SK-N-SH treated with all-trans-retinoic acid at 6 μM for 48 hours (cell line): Measurements from ENCODE around the gene JAKMIP1.

Source experiments
- ATAC-seq: fragments of 200-7000 bp; cut with Tn5 transposase; 3 replicates; pipeline ENCODE4 v1.9.1; 2020; ENCODE audit warnings: mild to moderate bottlenecking, moderate library complexity
- ARNTL ChIP-seq: fragments of 450-650 bp; formaldehyde crosslinking; IDR thresholded peaks from 2 replicates; pipeline ENCODE4 v1.5.0; 2020; ENCODE audit warnings: low read depth, mild to moderate bottlenecking, moderate library complexity, borderline replicate concordance
- BACH2 ChIP-seq: fragments of 250-450 bp; sonication (Bioruptor Pico); IDR thresholded peaks from 2 replicates; pipeline ENCODE4 v1.9.0; 2021; ENCODE audit warnings: mild to moderate bottlenecking, borderline replicate concordance
- CSDC2 ChIP-seq: fragments of 250-450 bp; sonication (Bioruptor Pico); IDR thresholded peaks from 2 replicates; pipeline ENCODE4 v1.5.0; 2020; ENCODE audit warnings: mild to moderate bottlenecking, moderate library complexity
- ESRRG ChIP-seq: fragments of 250-450 bp; sonication (Bioruptor Pico); IDR thresholded peaks from 2 replicates; pipeline ENCODE4 v1.6.1; 2021; ENCODE audit warnings: mild to moderate bottlenecking
- GLIS3 ChIP-seq: fragments of 250-450 bp; sonication (Bioruptor Pico); IDR thresholded peaks from 2 replicates; pipeline ENCODE4 v1.5.0; 2020; ENCODE audit warnings: mild to moderate bottlenecking, moderate library complexity
- ISL1 ChIP-seq: fragments of 250-450 bp; sonication (Bioruptor Pico); IDR thresholded peaks from 2 replicates; pipeline ENCODE4 v2.1.2; 2022; ENCODE audit warnings: mild to moderate bottlenecking, moderate library complexity
- OSR1 ChIP-seq: fragments of 250-450 bp; sonication (Bioruptor Pico); IDR thresholded peaks from 2 replicates; pipeline ENCODE4 v1.8.0; 2022; ENCODE audit warnings: moderate library complexity, mild to moderate bottlenecking, inconsistent platforms
- PATZ1 ChIP-seq: fragments of 250-450 bp; sonication (Bioruptor Pico); IDR thresholded peaks from 2 replicates; pipeline ENCODE4 v1.8.0; 2020; ENCODE audit warnings: mild to moderate bottlenecking, moderate library complexity, borderline replicate concordance
- PPARA ChIP-seq: fragments of 250-450 bp; sonication (Bioruptor Pico); IDR thresholded peaks from 2 replicates; pipeline ENCODE4 v1.5.0; 2020; ENCODE audit warnings: mild to moderate bottlenecking, borderline replicate concordance
- RARB ChIP-seq: fragments of 250-450 bp; sonication (Bioruptor Pico); IDR thresholded peaks from 2 replicates; pipeline ENCODE4 v1.8.0; 2021; ENCODE audit warnings: mild to moderate bottlenecking, moderate library complexity
- TCF4 ChIP-seq: fragments of 250-450 bp; sonication (Bioruptor Pico); IDR thresholded peaks from 2 replicates; pipeline ENCODE4 v1.8.0; 2021; ENCODE audit warnings: mild to moderate bottlenecking, moderate library complexity, borderline replicate concordance
- TOX ChIP-seq: fragments of 250-450 bp; sonication (Bioruptor Pico); IDR thresholded peaks from 2 replicates; pipeline ENCODE4 v1.8.0; 2021; ENCODE audit warnings: mild to moderate bottlenecking, moderate library complexity, borderline replicate concordance
- TSHZ2 ChIP-seq: fragments of 250-450 bp; sonication (Bioruptor Pico); IDR thresholded peaks from 2 replicates; pipeline ENCODE4 v1.5.0; 2020; ENCODE audit warnings: mild to moderate bottlenecking, moderate library complexity
- ZC3H10 ChIP-seq: fragments of 250-450 bp; sonication (Bioruptor Pico); IDR thresholded peaks from 2 replicates; pipeline ENCODE4 v1.5.1; 2021; ENCODE audit warnings: mild to moderate bottlenecking, moderate library complexity
- ZFP30 ChIP-seq: fragments of 450-650 bp; formaldehyde crosslinking; IDR thresholded peaks from 2 replicates; pipeline ENCODE4 v1.5.0; 2022; ENCODE audit warnings: mild to moderate bottlenecking, moderate library complexity
- ZNF565 ChIP-seq: fragments of 450-650 bp; formaldehyde crosslinking; conservative IDR thresholded peaks from 2 replicates; pipeline ENCODE4 v1.5.0; 2020; ENCODE audit warnings: low read depth, mild to moderate bottlenecking, moderate library complexity
- ZNF70 ChIP-seq: fragments of 450-650 bp; formaldehyde crosslinking; IDR thresholded peaks from 2 replicates; pipeline ENCODE4 v1.5.0; 2020; ENCODE audit warnings: mild to moderate bottlenecking, moderate library complexity
- ZNF8 ChIP-seq: fragments of 450-650 bp; formaldehyde crosslinking; IDR thresholded peaks from 2 replicates; pipeline ENCODE4 v1.5.0; 2020; ENCODE audit warnings: mild to moderate bottlenecking, moderate library complexity
- TF ChIP-seq, protein P1 (sequence below): fragments of 250-450 bp; sonication (Bioruptor Pico); IDR thresholded peaks from 2 replicates; pipeline ENCODE4 v1.8.0; 2021; ENCODE audit warnings: low read depth, mild to moderate bottlenecking, moderate library complexity, borderline replicate concordance

The JAKMIP1 gene

GRCh38 chr4:6035786-6036185 lies 164.6 kb downstream of the JAKMIP1 start:
- TF ChIP-seq TSHZ2 (CRISPR knock-in tag) (no peak), PPARA (CRISPR knock-in tag) (no peak), CSDC2 (CRISPR knock-in tag) (no peak), RARB (CRISPR knock-in tag) (no peak), ESRRG (no peak), ARNTL (CRISPR knock-in tag) (no peak), GLIS3 (no peak), BACH2 (CRISPR knock-in tag) (no peak), ZFP30 (no peak)
- TF ChIP-seq, protein P1, sequence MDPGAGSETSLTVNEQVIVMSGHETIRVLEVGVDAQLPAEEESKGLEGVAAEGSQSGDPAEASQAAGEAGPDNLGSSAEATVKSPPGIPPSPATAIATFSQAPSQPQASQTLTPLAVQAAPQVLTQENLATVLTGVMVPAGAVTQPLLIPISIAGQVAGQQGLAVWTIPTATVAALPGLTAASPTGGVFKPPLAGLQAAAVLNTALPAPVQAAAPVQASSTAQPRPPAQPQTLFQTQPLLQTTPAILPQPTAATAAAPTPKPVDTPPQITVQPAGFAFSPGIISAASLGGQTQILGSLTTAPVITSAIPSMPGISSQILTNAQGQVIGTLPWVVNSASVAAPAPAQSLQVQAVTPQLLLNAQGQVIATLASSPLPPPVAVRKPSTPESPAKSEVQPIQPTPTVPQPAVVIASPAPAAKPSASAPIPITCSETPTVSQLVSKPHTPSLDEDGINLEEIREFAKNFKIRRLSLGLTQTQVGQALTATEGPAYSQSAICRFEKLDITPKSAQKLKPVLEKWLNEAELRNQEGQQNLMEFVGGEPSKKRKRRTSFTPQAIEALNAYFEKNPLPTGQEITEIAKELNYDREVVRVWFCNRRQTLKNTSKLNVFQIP (CRISPR knock-in tag) = no peak
- TF ChIP-seq, all 23 proteins: peak for 0
- ATAC-seq = no peak

DNA sequence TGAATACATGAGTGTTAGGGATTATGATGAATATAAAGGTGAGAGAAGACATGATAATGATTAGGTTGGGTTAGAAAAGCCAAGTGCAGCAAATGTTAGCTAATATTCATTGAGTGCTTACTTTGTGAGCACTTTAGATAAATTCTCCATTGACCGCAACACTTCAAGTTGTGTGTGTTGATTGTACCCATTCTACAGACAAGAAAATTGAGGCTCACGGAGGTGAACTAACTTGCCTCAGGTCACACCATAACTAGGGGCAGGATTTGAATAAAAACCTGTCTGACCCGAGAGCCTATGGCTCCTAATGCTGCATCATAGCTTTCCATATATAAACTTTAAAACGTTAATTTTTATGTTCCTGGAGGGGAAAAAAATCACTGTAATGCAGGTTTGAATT lies 167.0 kb downstream of the JAKMIP1 start:
- TF ChIP-seq OSR1 (CRISPR knock-in tag) (no peak), ZC3H10 (no peak), RARB (CRISPR knock-in tag) (no peak), ARNTL (CRISPR knock-in tag) (no peak), ZNF565 (CRISPR knock-in tag) (no peak), TSHZ2 (CRISPR knock-in tag) (no peak), TOX (CRISPR knock-in tag) (no peak), ESRRG (no peak)
- no peak for ATAC-seq

DNA sequence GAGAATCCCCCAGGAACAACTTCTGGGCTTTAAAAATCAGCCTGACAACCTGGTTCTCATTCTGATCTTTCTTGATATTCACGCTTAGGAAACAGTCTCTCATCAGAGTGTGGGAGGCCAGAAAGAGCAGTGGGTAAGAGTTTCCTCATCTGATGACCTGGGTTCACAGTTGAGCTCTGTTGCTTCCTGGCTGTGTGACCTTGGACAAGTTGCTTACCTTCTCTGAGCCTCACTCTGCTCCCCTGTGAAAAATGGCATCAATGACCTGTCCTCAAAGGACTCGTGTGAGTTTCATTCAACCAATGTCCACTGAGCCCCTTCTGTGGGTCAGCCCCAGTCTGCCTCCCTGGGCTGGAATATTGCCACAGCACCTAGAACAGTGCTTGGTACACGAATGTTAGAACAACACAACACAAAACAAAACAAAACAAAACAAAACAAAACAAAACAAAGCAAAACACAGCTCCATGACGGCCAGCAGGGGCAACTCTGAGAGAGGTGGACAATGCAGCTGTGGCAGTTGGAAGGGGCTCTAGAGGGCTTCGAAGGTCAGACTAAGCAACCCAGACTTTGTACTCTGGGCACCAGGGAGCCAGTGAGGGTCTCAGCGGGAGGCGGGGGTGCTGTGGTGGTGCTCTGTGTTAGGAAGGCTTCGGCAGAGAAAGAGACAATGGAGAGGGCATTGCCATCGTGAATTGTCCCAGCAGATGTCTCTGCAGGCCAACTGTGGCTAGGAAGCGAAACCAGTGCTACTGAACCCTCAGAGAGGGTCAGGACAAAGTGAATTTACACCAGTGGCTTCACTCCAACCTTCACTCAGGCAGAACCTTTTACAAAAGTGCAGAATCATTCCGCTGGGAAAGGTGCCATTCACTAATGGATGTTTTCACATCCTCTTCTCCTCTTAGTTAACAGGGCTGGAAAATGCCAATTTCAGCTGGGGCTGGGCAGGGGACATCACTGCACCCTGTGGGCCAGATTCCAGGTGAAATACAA lies 167.8 kb downstream of the JAKMIP1 start:
- no peak for ATAC-seq

More for the DNA sequence above, 167.8 kb downstream of the JAKMIP1 start:
- no peak for TF ChIP-seq ISL1 (CRISPR knock-in tag)
- TF ChIP-seq TCF4 = no peak
- TF ChIP-seq ESRRG = no peak
- TF ChIP-seq GLIS3 = no peak
- no peak for TF ChIP-seq ZNF70
- TF ChIP-seq PPARA (CRISPR knock-in tag) = no peak
- no peak for TF ChIP-seq ZNF565 (CRISPR knock-in tag)
- TF ChIP-seq ZNF8 (CRISPR knock-in tag) = no peak
- no peak for TF ChIP-seq PATZ1 (CRISPR knock-in tag)
- TF ChIP-seq OSR1 (CRISPR knock-in tag) = no peak
